ENCODE data around the gene STK32B. TPM values are rescaled to one million over a fixed set of nuclear protein-coding genes. Genes with fewer than 3 reads are reported as not detected.

Gene STK32B
- total and polyA plus RNA-seq, 2 experiments from 2014 or later = 0.71 to 2.3 TPM

GRCh38 chr4:5398056-5398455 is 346.8 kb downstream of the STK32B start:
- Histone ChIP-seq H3K9me2 (ENCODE audit: insufficient read depth) (no peaks in the 10 kb centered on the region), H3K4me2 (no peak overlapping the region), H3K4me3 (no peak overlapping the region), H2AFZ (no peak overlapping the region), H3K27ac (ENCODE audit: low read depth) (no peak overlapping the region), H3K4me1 (ENCODE audit: insufficient read depth) (no peaks in the 10 kb centered on the region), H3K79me2 (replicated peaks; ENCODE audit: insufficient read depth) (no peaks in the 10 kb centered on the region), H3K27me3 (ENCODE audit: insufficient read depth) (no peaks in the 10 kb centered on the region), H3F3A (replicated peaks; ENCODE audit: low read depth) (no peaks in the 10 kb centered on the region), H3K36me3 (ENCODE audit: insufficient read depth) (no peaks in the 10 kb centered on the region), H4K20me1 (replicated peaks; ENCODE audit: insufficient read depth) (no peaks in the 10 kb centered on the region)
- Mint-ChIP-seq H3K9me3 (peaks cover 11% of the 10 kb centered on the region), H3K27ac (no peak overlapping the region), H3K4me3 (no peak overlapping the region), H3K4me1 (peaks cover 7% of the 10 kb centered on the region), H3K36me3 (ENCODE audit: low read depth) (no peaks in the 10 kb centered on the region; the same call in 2 of the 3 replicates), H3K27me3 (ENCODE audit: insufficient read depth, low read depth, poor library complexity) (peaks cover 7% of the 10 kb centered on the region)
- TF ChIP-seq EZH2 (IDR thresholded peaks at IDR 0.05; ENCODE audit: low read depth, unreplicated experiment) (no peak), JUNB (IDR thresholded peaks at IDR 0.05; ENCODE audit: unreplicated experiment) (no peak), POLR2AphosphoS5 (IDR thresholded peaks at IDR 0.05; ENCODE audit: low read depth) (no peak), ZNF331 (CRISPR knock-in tag; IDR thresholded peaks at IDR 0.05; ENCODE audit: low read depth) (no peak), EZH2phosphoT487 (IDR thresholded peaks at IDR 0.05; ENCODE audit: unreplicated experiment) (no peak), STAT1 (IDR thresholded peaks at IDR 0.05; ENCODE audit: unreplicated experiment) (no peak), NANOG (IDR thresholded peaks at IDR 0.05; ENCODE audit: borderline replicate concordance) (no peak), CREB1 (CRISPR knock-in tag; IDR thresholded peaks at IDR 0.05; ENCODE audit: low read depth) (no peak), ETS1 (IDR thresholded peaks at IDR 0.05) (no peak), CTCF (conservative IDR thresholded peaks at IDR 0.05; ENCODE audit: low read depth in 2 of 2) (no peak), ZNF462 (CRISPR knock-in tag; IDR thresholded peaks at IDR 0.05) (no peak), REST (IDR thresholded peaks at IDR 0.05; ENCODE audit: unreplicated experiment) (no peak), ZNF114 (CRISPR knock-in tag; IDR thresholded peaks at IDR 0.05) (no peak)
- DNase-seq (ENCODE audit: low spot score) (no peak), ATAC-seq (no peak)
